ENCODE results near the gene CAMSAP1. TPM values are rescaled to one million over a fixed set of nuclear protein-coding genes. Genes with fewer than 3 reads are reported as not detected.

CAMSAP1 gene
- total and polyA plus RNA-seq, 9 of the 15 experiments (the other 6 are each of a cell fraction or from before 2014, with no cell fraction given): 1.5 to 28.8 (median 14.3) TPM

- TF ChIP-seq, protein P1, sequence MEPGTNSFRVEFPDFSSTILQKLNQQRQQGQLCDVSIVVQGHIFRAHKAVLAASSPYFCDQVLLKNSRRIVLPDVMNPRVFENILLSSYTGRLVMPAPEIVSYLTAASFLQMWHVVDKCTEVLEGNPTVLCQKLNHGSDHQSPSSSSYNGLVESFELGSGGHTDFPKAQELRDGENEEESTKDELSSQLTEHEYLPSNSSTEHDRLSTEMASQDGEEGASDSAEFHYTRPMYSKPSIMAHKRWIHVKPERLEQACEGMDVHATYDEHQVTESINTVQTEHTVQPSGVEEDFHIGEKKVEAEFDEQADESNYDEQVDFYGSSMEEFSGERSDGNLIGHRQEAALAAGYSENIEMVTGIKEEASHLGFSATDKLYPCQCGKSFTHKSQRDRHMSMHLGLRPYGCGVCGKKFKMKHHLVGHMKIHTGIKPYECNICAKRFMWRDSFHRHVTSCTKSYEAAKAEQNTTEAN (CRISPR knock-in tag; IDR thresholded peaks at IDR 0.05): no peak
- TF ChIP-seq ZKSCAN3 (CRISPR knock-in tag; IDR thresholded peaks at IDR 0.05): no peak
- peak; percentile 95 for TF ChIP-seq PHB2 (IDR thresholded peaks at IDR 0.05; ENCODE audit: low read depth)
- peak; percentile 95 for TF ChIP-seq LEF1 (IDR thresholded peaks at IDR 0.05)
- TF ChIP-seq SMAD3 (CRISPR knock-in tag; conservative IDR thresholded peaks at IDR 0.05): peak; percentile 79
- no peak for TF ChIP-seq XRCC4 (IDR thresholded peaks at IDR 0.05; ENCODE audit: extremely low read depth, insufficient read depth, insufficient read length)
- TF ChIP-seq, protein P2, sequence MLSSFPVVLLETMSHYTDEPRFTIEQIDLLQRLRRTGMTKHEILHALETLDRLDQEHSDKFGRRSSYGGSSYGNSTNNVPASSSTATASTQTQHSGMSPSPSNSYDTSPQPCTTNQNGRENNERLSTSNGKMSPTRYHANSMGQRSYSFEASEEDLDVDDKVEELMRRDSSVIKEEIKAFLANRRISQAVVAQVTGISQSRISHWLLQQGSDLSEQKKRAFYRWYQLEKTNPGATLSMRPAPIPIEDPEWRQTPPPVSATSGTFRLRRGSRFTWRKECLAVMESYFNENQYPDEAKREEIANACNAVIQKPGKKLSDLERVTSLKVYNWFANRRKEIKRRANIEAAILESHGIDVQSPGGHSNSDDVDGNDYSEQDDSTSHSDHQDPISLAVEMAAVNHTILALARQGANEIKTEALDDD (IDR thresholded peaks at IDR 0.05): peak; percentile 93
- TF ChIP-seq PCBP2 (IDR thresholded peaks at IDR 0.05; ENCODE audit: low read depth, low read length, poor library complexity, severe bottlenecking): no peak
- peak in 1 of 2 experiments; percentile 46; a peak in 2 of 4 replicates for TF ChIP-seq SIX5 (IDR thresholded peaks at IDR 0.05; ENCODE audit: borderline replicate concordance in 1 of 2, insufficient read depth in 1 of 2, low read depth in 1 of 2, low read length in 2 of 2)
- peak; percentile 95 for TF ChIP-seq ZEB2 (IDR thresholded peaks at IDR 0.05)
- no peak for TF ChIP-seq ILF3 (IDR thresholded peaks at IDR 0.05; ENCODE audit: borderline replicate concordance)
- peak; percentile 76 for TF ChIP-seq ETV5 (CRISPR knock-in tag; IDR thresholded peaks at IDR 0.05; ENCODE audit: low read depth)
- TF ChIP-seq NELFE (IDR thresholded peaks at IDR 0.05; ENCODE audit: insufficient read depth, insufficient read length): no peak
- TF ChIP-seq U2AF1 (optimal IDR thresholded peaks at IDR 0.05; ENCODE audit: low read depth, low read length): no peak
- no peak for TF ChIP-seq NFATC3 (IDR thresholded peaks at IDR 0.05)
- no peak for TF ChIP-seq ATF1 (CRISPR knock-in tag; IDR thresholded peaks at IDR 0.05)
- peak; percentile 79 for TF ChIP-seq ATF1 (tag; IDR thresholded peaks at IDR 0.05)
- no peak for TF ChIP-seq GATAD2A (IDR thresholded peaks at IDR 0.05)
- TF ChIP-seq STAT5A (IDR thresholded peaks at IDR 0.05; ENCODE audit: borderline replicate concordance, low read length): peak; percentile 100
- TF ChIP-seq SAP30 (IDR thresholded peaks at IDR 0.05; ENCODE audit: borderline replicate concordance, insufficient read depth, low read depth, low read length, poor library complexity, severe bottlenecking): no peak
- TF ChIP-seq NR2C1 (IDR thresholded peaks at IDR 0.05): no peak
- 0 out of 2 replicates have a peak, but pooled peaks have one; percentile 47 for TF ChIP-seq NR2C1 (tag; IDR thresholded peaks at IDR 0.05)
- peak; percentile 48; the same call in 1 of the 2 replicates for TF ChIP-seq GABPB2 (CRISPR knock-in tag; conservative IDR thresholded peaks at IDR 0.05)
- TF ChIP-seq SMAD1 (IDR thresholded peaks at IDR 0.05; ENCODE audit: low read depth, low read length, partially characterized antibody): peak; percentile 52
- peak; percentile 79; the same call in 1 of the 2 replicates for TF ChIP-seq KLF6 (CRISPR knock-in tag; IDR thresholded peaks at IDR 0.05; ENCODE audit: borderline replicate concordance)
These were observed 44.7 kb upstream of the CAMSAP1 start (continued) for GRCh38 chr9:135951889-135952663.
